Testis (tissue), 2 donors: ENCODE measurements around the gene ECHDC3.

Experiments used
- POLR2A ChIP-seq: fragments of 450-650 bp; IDR thresholded peaks from one replicate; pipeline ENCODE4 v1.6.1; 2017; ENCODE audit warnings: antibody characterized with exemption, mild to moderate bottlenecking, moderate library complexity
- TF ChIP-seq, protein P1 (sequence below), 3 experiments: fragments of 450-650 bp in 2 of 3; fragments of 200-600 bp in 1 of 3; sonication (generic) in 1 of 3; IDR thresholded peaks; one replicate each; pipeline ENCODE4 v1.5.1; 2016 to 2019; ENCODE audit warnings: antibody characterized with exemption in 3 of 3, mild to moderate bottlenecking in 2 of 3, moderate library complexity in 1 of 3

DNA sequence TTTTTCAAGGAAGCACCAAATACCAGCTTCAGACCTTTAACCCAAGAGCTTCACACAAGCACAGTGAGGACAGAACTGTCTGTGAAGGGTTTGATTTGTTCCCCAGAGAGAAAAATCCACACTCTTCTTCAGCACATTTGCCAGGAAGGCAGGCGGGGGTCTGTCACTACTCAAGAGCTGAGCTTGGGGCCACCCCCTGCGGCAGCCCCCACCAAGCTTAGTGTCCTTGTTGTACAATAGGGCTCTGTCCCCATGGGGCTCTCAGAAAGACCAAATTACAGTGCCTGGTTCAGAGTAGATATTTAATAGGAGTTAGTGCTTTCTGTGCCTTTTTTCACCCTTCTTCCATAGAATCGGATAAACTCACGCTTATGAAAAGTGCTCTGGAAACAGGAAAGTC lies 12.4 kb downstream of the ECHDC3 start:
- TF ChIP-seq, protein P1, sequence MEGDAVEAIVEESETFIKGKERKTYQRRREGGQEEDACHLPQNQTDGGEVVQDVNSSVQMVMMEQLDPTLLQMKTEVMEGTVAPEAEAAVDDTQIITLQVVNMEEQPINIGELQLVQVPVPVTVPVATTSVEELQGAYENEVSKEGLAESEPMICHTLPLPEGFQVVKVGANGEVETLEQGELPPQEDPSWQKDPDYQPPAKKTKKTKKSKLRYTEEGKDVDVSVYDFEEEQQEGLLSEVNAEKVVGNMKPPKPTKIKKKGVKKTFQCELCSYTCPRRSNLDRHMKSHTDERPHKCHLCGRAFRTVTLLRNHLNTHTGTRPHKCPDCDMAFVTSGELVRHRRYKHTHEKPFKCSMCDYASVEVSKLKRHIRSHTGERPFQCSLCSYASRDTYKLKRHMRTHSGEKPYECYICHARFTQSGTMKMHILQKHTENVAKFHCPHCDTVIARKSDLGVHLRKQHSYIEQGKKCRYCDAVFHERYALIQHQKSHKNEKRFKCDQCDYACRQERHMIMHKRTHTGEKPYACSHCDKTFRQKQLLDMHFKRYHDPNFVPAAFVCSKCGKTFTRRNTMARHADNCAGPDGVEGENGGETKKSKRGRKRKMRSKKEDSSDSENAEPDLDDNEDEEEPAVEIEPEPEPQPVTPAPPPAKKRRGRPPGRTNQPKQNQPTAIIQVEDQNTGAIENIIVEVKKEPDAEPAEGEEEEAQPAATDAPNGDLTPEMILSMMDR (IDR thresholded peaks at IDR 0.05) = no peak
- TF ChIP-seq POLR2A = no peak
